Cardiac atrium fibroblast (primary cell): ENCODE data around the gene TAF4. TPM values are rescaled to one million over a fixed set of nuclear protein-coding genes. Genes with fewer than 3 reads are reported as not detected.

Experiments used
- total RNA-seq: library from RNA; depleted of rRNA; stranded (reverse); fragments of >200 nt; gene quantifications from 2 replicates; pipeline ENCODE4 v1.2.3, GENCODE V29; 2015

Gene TAF4
- total RNA-seq: 1.3 and 3.1 TPM in 2 replicates

DNA sequence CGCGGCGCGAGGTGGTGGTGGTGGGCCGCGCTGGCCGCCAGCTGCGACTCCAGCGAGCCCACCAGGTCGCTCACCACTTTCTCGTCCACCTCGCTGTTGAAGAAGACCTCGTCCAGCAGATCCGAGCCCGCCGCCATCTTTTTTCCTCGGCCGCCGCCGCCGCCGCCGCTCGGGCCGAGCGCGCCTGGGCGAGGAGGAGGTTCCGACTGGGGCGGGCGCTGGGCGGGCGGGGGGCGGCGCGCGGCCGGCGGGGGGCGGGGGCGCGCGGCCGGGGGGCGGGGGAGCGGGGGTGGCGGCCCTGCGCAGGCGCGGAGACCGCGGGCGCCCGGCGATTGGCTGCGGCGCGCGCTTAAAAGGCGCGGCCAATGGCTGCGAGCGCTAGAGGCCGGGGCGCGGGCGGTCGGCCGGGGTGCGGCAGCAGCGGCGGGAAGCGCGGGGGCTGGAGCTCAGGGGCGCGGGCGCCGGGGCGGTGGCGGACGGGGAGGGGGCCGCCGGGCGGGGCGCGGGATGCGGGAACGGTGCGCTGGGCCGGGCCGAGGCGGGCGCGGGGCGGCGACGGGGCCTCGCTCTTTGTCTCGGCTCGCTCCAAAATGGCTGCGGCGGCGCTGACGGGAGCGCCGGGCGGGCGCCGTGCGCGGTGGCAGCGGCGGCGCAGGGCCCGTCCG is at the start of gene TAF4:
TAF4 (minus strand) TSS at position 208 of the 665 bp plus-strand sequence; CDS start at position 137, 71 bp downstream.

Other genes with a start within 250 kb of the TAF4 start
- gene LSM14B, start 56.6 kb upstream of the TAF4 start, total RNA-seq: 23.2 and 27.3 TPM in 2 replicates
- gene PSMA7, start 77.5 kb upstream of the TAF4 start, total RNA-seq: 285 and 357 TPM in 2 replicates
- 8.7 and 10.7 TPM in 2 replicates for gene SS18L1, start 77.9 kb upstream of the TAF4 start, total RNA-seq
- 10.7 and 14.4 TPM in 2 replicates for gene MTG2, start 117.1 kb upstream of the TAF4 start, total RNA-seq
- not detected in 2 replicates for gene HRH3, start 154.4 kb upstream of the TAF4 start, total RNA-seq
- gene OSBPL2, start 172.6 kb upstream of the TAF4 start, total RNA-seq: 19.5 and 20.3 TPM in 2 replicates
- gene ADRM1, start 237.1 kb upstream of the TAF4 start, total RNA-seq: 108 and 121 TPM in 2 replicates